Measurements from ENCODE around the gene OR7A5. TPM values are rescaled to one million over a fixed set of nuclear protein-coding genes. Genes with fewer than 3 reads are reported as not detected.
"Not testable (repeated sequence)": the region's sequence is repeated elsewhere in the genome, so short reads cannot be mapped to it uniquely, and the experiment has no call there.

OR7A5 gene
- total RNA-seq, 2 donors from 2014 or later: not detected

DNA sequence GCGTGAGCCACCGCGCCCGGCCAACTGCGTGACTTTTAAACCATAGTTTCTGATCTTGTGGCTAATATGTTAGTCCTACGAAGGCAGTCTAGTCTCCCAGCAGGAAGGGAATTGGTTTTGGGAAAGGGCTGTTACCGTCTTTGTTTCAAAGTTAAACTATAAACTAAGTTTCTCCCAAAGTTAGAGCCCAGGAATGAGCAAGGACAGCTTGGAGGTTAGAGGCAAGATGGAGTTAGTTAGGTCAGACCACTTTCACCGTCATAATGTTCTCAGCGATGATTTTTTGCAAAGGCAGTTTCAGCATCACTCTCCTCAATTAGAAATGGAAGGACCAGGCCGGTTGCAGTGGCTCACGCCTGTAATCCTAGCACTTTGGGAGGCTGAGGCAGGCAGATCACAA, 39.0 kb downstream of the OR7A5 start:
- Mint-ChIP-seq H3K9me3 (no peaks in the 10 kb centered on the region), H3K27ac (no peak overlapping the region), H3K36me3 (no peaks in the 10 kb centered on the region)
- ATAC-seq (no peak), DNase-seq (ENCODE audit: low spot score in 2 of 2) (no peak)

DNA sequence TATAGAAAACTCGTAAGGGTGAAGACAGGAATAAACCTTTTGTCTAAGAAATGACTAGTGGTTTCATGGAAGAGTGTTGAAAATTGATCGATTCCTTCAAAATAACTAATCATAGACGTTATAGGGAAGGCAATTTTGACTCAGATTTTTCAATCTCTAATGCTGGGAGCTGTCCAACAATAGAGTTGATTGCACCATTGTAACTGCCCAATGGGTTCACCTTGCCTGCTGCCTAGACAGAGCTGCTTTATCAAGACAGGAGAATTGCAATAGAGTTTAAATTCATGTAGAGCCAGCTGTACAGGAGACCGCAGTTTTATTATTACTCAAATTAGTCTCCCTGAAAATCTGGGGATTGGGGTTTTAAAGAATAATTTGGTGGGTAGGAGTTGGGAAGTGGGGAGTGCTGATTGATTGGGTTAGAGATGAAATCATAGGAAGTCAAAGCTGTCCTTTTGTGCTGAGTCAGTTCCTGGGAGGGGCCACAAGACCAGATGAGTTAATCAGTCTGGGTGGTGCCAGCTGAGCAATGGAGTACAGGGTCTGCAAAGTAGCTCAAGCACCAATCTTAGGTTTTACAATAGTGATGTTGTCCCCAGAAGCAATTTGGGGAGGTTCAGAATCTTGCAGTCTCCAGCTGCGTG, 39.8 kb downstream of the OR7A5 start:
- no peaks in the 10 kb centered on the region for H3K36me3 Mint-ChIP-seq
- ATAC-seq: no peak

DNA sequence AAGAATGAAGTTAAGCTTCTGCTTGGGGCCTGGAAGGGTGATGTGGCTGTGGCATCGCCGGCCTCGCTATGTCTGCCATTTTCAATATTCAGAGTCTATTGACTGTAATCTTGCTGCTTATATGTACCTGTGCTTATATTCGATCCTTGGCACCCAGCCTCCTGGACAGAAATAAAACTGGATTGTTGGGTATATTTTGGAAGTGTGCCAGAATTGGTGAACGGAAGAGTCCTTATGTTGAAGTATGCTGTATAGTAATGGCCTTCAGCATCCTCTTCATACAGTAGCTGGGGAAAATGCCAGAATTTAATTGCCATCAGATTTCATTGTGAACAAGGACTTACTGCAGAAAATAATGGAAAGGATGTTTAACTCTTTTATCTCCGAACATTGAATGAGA, 42.7 kb downstream of the OR7A5 start:
- H3K9me3 Mint-ChIP-seq; H3K36me3 Mint-ChIP-seq; H3K27ac Mint-ChIP-seq; ATAC-seq; DNase-seq (ENCODE audit: low spot score in 2 of 2): not testable (repeated sequence)

More for the DNA sequence above, 39.8 kb downstream of the OR7A5 start:
- no peak for DNase-seq (ENCODE audit: low spot score in 2 of 2)
- H3K9me3 Mint-ChIP-seq: no peaks in the 10 kb centered on the region
- no peak overlapping the region for H3K27ac Mint-ChIP-seq

DNA sequence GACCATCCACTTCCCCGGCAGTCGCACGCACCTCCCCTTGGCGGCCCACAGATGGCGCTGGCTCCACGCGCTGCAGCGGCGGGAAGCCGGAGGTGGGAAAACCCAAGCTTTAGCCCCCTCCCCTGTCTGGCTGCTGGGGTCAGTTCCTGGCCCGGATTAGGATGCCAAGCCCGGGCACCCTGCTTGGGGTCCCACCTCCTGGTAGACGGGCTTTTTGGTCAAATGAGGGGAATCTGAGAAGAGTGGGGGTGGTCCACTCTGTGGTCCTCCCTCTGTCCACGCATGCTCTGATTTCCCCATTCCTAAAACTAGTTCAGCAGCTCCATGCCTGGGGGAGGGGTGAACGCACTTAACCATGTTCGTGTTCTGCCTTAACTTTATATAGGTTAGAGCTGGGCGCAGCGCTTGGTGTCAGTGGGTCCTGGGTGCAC, 48.5 kb downstream of the OR7A5 start:
- ATAC-seq (no peak), DNase-seq (ENCODE audit: low spot score in 2 of 2) (peak in 1 of 2 donors; percentile 41)
- Mint-ChIP-seq H3K9me3 (no peaks in the 10 kb centered on the region), H3K27ac (peak overlapping the region in 1 of 2 donors; percentile 78), H3K36me3 (no peaks in the 10 kb centered on the region)

DNA sequence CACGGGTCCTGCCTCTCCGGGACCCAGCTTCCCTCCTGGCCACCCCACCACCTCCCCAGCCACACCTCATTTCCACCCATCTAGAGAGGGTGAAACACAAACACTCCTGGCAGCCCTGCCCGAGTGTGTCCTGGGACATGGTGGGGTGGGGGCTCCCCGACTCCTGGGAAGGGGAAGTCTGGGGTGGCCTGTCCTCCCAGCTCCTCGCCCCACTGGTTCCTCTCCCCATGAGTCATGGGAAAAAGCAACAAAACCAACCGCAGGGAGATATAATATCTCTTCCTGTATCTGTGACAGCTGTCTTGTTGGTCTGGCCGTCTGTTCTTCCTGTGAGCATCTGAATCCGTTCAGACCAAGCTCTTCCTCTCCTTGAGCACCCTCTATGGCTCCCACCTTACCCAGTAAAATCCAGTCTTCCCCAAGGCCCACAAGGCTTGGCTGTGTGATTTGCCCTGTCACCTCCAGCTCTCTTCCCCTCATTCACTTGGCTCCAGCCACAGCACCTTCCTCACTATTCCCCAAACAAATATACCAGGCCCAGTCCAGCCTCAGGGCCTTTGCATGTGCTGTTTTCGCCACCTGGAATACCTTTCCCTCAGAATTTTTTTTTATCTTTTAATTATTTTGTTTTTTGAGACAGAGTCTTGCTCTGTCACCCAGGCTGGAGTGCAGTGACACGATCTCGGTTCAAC, 49.7 kb downstream of the OR7A5 start:
- DNase-seq (ENCODE audit: low spot score in 2 of 2) (peak in 1 of 2 donors; percentile 82), ATAC-seq (peak in 1 of 2 donors; percentile 66)
- H3K27ac Mint-ChIP-seq: peak overlapping the region in 1 of 2 donors; percentile 78
- not testable (repeated sequence) for H3K36me3 Mint-ChIP-seq, H3K9me3 Mint-ChIP-seq

DNA sequence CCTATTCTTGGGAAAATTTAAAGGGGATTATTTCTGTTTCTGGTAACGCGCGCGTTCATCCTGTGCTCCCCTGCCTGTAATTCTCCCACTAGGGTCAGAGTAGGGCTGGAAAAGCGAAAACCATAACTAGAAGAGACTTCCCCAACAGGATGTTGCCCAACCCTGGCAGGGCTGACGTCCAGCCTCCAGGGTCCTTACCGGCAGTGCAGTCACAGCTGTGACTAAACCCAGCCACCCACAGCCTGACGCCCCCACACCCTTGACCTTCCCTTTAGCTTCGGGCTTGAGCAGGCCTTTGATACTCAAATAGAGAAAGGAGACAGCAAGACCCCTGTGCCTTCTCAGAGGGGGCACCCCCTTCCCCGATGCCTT, 50.3 kb downstream of the OR7A5 start:
- peak; percentile 66 to 93 for ATAC-seq
- H3K36me3 Mint-ChIP-seq, H3K9me3 Mint-ChIP-seq: not testable (repeated sequence)
- peak overlapping the region in 1 of 2 donors; percentile 78 for H3K27ac Mint-ChIP-seq
- DNase-seq (ENCODE audit: low spot score in 2 of 2): peak; percentile 8 to 87

DNA sequence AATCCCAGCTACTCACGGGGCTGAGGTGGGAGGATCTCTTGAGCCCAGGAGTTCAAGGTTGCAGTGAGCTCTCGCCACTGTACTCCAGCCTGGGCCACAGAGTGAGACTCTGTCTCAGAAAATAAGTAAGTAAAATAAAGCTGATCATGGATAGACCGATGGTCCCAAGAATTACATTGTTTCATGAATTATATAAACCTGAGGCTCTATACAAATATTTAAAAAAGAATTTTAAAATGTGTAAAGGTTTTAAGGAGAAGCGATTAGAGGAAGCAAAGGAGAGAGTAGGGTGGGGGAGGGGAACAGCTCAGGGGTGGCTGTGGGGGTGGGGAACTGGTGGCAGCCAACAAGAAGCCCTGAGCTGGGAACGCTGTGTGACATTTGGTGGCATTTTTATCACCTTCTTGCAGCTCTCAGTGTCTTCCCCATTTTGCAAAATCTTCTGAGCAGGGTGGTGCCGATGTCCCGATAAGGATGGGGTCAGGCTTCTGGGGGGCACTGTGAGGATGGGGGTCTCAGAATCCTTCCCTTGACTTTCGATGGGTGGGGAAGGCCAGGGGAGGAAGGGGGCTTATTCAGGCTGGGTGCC, 51.5 kb downstream of the OR7A5 start:
- ATAC-seq; H3K27ac Mint-ChIP-seq; H3K36me3 Mint-ChIP-seq; DNase-seq (ENCODE audit: low spot score in 2 of 2); H3K9me3 Mint-ChIP-seq: not testable (repeated sequence)

DNA sequence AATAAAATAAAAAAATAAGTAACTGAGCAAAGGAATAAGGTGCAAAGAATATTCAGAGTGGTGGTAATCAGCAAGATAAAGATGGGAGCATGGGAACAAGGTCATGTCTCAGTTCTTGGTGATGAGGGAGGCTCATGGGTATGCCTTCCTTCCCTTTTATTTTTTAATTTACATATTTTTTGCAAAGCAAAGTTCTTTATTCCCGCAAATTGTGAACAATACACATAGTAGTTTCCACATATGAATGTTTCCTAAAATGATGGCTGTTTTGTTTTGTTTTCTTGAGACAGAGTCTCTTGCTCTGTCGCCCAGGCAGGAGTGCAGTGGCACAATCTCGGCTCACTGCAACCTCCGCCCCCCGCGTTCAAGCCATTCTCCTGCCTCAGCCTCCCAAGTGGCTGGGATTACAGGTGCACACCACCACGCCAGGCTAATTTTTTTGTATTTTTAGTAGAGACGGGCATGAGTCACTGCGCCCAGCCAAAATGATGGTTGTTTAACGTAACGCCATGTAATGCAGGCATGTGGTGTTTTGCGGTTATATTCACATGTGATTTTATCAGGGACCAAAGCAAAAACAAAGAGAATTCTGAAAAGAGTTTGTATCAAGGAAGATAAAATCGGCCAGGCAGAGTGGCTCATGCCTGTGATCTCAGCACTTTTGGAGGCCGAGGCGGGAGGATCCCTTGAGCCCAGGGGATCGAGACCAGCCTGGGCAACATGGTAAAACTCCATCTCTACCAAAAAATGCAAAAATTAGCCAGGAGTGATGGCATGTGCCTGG, 52.2 kb downstream of the OR7A5 start:
- Mint-ChIP-seq H3K27ac (no peak overlapping the region), H3K9me3 (no peaks in the 10 kb centered on the region), H3K36me3 (no peaks in the 10 kb centered on the region)
- no peak for DNase-seq (ENCODE audit: low spot score in 2 of 2)
- no peak for ATAC-seq

DNA sequence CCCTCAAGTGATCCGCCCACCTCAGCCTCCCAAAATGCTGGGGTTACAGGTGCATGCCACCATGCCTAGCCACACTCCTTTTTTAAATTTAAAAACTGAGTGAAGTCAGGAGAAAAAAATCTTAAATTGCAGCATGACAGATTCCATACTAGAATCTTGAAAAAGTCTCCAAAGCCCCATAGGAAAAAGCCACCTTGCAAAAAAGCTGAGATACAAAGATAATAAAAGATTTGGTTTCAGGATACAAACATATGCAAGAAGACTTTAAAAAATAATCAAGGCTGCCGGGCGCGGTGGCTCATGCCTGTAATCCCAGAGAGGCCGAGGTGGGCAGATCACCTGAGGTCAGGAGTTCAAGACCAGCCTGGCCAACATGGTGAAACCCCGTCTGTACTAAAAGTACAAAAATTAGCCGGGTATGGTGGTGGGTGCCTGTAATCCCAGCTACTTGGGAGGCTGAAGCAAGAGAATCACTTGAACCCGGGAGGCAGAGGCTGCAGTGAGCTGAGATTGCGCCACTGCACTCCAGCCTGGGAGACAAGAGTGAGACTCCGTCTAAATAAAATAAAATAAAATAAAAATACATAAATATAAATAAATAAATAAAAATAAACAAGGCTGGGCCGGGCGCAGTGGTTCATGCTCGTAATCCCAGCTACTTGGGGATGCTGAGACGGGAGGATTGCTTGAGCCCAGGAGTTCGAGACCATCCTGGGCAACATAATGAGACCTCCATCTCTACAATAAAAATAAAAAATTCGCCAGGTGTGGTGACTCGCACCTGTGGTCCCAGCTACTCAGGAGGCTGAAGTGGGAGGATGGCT, 53.1 kb downstream of the OR7A5 start:
- not testable (repeated sequence) for DNase-seq (ENCODE audit: low spot score in 2 of 2); H3K36me3 Mint-ChIP-seq; ATAC-seq; H3K9me3 Mint-ChIP-seq; H3K27ac Mint-ChIP-seq

DNA sequence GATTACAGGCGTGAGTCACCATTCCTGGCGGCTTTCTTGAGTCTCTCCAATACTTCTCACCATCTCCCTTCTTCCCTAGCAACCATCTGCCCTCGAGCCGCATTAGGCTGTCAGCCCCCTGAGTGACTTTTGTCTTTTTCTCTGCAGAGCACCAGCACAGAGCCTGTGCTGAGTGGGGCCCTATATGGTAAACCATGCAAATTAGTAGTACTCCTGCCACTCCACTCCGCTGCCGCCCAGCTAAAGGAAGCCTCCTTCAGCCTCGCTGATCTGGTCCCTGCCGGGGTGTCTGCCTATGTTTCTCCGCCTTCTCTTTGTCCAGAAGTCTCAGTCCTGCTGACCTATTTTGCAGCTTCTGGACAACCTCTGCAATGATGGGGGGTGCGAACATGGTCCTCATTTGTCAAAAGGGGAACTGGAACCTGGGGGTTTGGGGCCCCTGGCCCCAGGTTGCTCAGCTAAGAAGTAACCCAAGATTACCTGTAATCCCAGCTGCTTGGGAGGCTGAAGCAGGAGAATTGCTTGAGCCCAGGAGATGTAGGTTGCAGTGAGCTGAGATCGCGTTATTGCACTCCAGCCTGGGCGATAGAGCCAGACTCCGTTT, 54.3 kb downstream of the OR7A5 start:
- not testable (repeated sequence) for H3K27ac Mint-ChIP-seq; H3K9me3 Mint-ChIP-seq; H3K36me3 Mint-ChIP-seq; DNase-seq (ENCODE audit: low spot score in 2 of 2); ATAC-seq

DNA sequence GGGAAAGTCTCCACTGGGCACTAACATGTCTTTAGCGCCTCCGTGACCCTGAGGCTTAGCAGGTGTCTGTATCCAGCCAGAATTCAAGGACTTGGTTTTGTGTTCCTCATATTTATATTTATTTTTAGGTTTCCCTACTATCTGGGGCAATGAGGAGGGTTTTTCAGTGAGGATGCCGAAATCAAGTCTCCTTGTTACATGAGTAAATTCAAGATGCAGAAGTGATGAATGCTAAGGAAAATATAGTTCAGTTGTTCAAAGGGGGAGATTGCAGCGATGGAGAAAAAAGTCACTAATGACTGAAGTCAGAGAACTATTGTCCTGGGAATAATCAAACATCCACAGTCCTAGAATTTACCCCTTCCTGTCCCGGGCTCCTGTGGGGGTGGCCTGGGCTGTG, 55.8 kb downstream of the OR7A5 start:
- ATAC-seq (no peak), DNase-seq (ENCODE audit: low spot score in 2 of 2) (no peak)
- H3K36me3 Mint-ChIP-seq: no peaks in the 10 kb centered on the region
- no peaks in the 10 kb centered on the region for H3K9me3 Mint-ChIP-seq
- no peak overlapping the region for H3K27ac Mint-ChIP-seq

DNA sequence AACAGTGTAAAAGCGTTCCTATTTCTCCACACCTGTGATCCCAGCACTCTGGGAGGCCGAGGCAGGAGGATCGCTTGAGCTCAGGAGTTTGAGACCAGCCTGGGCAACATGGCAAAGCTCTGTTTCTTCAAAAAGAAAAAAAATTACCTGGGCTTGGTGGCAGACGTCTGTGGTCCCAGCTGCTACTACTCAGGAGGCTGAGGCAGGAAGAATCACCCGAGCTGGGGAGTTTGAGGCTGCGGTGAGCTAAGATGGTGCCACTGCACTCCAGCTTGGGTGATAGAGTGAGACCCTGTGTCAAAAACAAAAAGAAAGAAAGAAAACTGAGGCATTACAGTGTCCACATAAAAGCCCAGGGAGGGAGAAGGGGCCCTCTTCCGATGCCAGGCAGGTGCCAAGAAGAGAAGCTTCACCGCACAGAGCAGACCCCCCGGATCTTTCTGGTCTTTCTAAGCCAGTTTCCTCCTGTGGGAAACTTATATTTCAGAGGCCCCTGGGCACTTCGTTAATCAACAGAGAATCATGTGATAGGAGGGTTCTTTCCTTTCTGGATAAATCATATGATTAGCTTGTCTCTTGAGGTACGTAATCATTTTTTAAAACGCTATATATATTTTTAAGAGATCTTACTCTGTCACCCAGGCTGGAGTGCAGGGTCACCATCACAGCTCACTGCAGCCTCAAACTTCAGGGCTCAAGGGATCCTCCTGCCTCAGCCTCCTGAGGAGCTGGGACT, 56.7 kb downstream of the OR7A5 start, which contains the start of gene ADGRE2:
Gene ADGRE2, minus strand, starts transcription at position 451 of the 736 bp plus-strand sequence. CDS start 1,804 bp downstream, outside the sequence.
- DNase-seq (ENCODE audit: low spot score in 2 of 2); ATAC-seq; H3K36me3 Mint-ChIP-seq; H3K27ac Mint-ChIP-seq; H3K9me3 Mint-ChIP-seq: not testable (repeated sequence)

DNA sequence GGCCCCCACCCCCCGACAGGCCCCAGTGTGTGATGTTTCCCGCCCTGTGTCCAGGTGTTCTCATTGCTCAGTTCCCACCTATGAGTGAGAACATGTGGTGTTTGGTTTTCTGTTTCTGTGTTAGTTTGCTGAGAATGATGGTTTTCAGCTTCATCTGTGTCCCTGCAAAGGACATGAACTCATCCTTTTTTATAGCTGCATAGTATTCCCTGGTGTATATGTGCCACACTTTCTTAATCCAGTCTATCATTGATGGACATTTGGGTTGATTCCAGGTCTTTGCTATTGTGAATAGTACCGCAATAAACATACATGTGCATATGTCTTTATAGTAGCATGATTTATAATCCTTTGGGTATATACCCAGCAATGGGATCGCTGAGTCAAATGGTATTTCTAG, 57.3 kb downstream of the OR7A5 start:
- H3K9me3 Mint-ChIP-seq; DNase-seq (ENCODE audit: low spot score in 2 of 2); ATAC-seq; H3K27ac Mint-ChIP-seq; H3K36me3 Mint-ChIP-seq: not testable (repeated sequence)
